GM12874 (cell line): Measurements from ENCODE around the gene DNAAF2.

Source experiments
- TF ChIP-seq, protein P1 (sequence below): IDR thresholded peaks from 2 replicates; pipeline ENCODE4 v1.5.1; 2011; ENCODE audit warnings: low read depth, mild to moderate bottlenecking, control low read depth, low read length, moderate library complexity; ENCODE audit not compliant: insufficient read depth

The DNAAF2 gene

DNA sequence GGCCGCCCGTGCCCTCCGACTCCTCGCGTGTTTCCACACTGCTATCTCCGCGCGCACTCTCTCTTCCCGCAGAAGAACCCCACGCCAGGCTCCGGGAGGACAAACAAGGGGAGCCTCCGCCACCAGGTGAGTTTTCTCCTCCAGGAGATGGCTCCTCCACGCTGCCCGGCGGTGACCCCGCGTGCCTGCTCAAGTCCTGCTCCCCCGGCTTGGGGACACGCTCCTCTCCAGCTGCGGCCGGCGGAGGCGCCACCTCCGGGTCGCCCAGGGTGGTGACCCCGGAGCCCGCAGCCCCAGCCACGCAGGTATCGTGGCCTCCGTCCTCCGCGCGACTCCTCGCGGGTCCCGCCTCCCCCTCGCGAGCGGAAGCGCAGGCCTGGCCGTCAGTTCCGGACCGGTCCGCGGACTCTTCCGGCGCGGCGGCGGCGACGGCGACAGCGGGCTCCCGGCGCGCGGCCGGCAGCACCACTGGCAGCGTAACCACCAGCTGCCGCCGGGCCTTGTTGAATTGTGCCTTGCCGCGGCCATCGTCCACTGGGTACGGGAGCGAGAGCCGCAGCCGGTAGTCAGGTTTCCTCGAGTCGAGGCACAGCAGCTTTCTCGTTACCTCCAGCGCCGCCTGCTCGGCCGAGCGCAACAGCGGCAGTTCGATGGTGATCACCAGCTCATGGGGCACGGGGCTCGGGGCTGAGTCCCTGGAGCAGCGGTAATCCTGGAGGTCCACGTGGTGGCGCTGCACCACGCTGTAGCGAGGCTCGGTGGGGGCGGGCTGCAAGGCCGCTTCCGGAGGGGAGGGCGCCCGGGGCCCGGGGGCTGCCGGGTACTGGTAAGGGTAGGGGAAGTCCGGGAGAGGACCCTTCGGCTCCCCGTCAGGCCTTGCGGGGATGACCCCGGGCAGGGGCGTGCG, 1.2 kb downstream of the DNAAF2 start:
- TF ChIP-seq, protein P1, sequence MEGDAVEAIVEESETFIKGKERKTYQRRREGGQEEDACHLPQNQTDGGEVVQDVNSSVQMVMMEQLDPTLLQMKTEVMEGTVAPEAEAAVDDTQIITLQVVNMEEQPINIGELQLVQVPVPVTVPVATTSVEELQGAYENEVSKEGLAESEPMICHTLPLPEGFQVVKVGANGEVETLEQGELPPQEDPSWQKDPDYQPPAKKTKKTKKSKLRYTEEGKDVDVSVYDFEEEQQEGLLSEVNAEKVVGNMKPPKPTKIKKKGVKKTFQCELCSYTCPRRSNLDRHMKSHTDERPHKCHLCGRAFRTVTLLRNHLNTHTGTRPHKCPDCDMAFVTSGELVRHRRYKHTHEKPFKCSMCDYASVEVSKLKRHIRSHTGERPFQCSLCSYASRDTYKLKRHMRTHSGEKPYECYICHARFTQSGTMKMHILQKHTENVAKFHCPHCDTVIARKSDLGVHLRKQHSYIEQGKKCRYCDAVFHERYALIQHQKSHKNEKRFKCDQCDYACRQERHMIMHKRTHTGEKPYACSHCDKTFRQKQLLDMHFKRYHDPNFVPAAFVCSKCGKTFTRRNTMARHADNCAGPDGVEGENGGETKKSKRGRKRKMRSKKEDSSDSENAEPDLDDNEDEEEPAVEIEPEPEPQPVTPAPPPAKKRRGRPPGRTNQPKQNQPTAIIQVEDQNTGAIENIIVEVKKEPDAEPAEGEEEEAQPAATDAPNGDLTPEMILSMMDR = peak; percentile 88

DNA sequence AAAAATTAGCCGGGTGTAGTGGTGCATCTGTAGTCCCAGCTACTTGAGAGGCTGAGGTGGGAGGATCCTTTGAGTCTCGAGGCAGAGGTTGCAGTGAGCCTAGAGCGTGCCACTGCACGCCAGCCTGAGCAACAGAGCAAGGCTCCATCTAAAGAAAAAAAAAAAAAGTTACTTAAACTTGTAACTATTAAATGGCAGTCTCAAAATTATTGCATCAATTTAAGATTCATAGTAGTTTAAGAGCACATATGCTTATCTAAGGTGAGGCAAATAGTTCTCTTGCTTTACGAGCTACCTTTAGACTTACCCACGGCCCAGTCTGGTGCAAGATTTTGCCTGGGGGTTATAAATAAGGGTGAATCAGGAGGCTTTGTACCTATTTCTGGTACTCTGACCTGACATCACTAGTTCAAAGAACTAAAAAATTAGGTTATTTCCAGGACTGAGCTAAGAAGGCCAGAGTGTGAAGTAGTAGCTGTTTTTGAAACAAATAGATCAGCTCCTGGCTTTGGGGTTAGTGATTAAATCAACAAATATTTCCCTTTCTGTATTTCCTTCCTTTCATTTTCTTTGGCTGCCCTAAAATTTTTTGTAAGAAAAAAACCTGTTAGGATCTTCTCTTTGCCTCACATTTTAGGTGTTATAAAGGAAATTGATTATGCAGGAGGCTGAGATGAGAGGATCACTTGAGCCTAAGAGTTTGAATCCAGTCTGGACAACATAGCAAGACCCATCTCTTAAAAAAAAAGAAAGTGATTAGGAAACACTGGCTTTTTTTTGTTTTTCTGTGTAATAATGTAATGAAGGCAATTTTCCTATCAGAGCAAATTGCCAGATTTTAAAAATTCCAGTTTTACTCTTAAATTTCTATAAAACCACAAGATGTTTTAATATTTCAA, 10.9 kb downstream of the DNAAF2 start:
- TF ChIP-seq, protein P1 = no peak

DNA sequence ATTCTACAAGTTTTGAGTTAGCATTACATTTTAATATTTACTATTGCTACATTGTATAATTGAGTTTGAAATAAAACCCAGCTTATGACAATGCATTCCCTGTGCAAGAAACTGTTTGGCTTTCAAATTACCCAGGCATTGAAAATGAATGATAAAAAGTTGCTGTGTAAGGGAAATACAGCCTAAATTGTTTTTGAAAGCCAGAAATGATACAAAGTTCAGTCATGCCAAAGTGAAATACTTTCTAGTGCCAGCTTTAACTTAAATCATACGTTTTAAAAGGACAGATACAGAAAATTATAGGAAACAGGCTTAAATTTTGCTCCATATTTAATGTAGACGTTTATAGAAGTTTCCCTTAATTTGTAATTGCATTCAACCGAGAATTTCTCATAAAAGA, 11.7 kb downstream of the DNAAF2 start:
- TF ChIP-seq, protein P1 = no peak

DNA sequence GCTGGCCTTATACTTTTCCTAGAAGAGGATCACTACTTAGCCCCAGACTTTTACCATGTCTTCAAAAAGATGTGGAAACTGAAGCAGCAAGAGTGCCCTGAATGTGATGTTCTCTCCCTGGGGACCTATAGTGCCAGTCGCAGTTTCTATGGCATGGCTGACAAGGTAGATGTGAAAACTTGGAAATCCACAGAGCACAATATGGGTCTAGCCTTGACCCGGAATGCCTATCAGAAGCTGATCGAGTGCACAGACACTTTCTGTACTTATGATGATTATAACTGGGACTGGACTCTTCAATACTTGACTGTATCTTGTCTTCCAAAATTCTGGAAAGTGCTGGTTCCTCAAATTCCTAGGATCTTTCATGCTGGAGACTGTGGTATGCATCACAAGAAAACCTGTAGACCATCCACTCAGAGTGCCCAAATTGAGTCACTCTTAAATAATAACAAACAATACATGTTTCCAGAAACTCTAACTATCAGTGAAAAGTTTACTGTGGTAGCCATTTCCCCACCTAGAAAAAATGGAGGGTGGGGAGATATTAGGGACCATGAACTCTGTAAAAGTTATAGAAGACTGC, 12.9 kb downstream of the DNAAF2 start:
- TF ChIP-seq, protein P1 = no peak

DNA sequence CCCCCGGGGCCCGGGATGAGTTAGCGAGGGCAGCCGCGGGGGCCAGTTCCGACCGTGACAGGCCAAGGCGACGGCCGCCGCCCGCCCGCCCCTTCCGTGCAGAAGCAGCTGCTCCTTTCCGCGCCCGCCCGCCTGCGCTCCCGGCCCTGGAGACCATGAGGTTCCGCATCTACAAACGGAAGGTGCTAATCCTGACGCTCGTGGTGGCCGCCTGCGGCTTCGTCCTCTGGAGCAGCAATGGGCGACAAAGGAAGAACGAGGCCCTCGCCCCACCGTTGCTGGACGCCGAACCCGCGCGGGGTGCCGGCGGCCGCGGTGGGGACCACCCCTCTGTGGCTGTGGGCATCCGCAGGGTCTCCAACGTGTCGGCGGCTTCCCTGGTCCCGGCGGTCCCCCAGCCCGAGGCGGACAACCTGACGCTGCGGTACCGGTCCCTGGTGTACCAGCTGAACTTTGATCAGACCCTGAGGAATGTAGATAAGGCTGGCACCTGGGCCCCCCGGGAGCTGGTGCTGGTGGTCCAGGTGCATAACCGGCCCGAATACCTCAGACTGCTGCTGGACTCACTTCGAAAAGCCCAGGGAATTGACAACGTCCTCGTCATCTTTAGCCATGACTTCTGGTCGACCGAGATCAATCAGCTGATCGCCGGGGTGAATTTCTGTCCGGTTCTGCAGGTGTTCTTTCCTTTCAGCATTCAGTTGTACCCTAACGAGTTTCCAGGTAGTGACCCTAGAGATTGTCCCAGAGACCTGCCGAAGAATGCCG, 13.7 kb downstream of the DNAAF2 start:
- TF ChIP-seq, protein P1 = no peak

DNA sequence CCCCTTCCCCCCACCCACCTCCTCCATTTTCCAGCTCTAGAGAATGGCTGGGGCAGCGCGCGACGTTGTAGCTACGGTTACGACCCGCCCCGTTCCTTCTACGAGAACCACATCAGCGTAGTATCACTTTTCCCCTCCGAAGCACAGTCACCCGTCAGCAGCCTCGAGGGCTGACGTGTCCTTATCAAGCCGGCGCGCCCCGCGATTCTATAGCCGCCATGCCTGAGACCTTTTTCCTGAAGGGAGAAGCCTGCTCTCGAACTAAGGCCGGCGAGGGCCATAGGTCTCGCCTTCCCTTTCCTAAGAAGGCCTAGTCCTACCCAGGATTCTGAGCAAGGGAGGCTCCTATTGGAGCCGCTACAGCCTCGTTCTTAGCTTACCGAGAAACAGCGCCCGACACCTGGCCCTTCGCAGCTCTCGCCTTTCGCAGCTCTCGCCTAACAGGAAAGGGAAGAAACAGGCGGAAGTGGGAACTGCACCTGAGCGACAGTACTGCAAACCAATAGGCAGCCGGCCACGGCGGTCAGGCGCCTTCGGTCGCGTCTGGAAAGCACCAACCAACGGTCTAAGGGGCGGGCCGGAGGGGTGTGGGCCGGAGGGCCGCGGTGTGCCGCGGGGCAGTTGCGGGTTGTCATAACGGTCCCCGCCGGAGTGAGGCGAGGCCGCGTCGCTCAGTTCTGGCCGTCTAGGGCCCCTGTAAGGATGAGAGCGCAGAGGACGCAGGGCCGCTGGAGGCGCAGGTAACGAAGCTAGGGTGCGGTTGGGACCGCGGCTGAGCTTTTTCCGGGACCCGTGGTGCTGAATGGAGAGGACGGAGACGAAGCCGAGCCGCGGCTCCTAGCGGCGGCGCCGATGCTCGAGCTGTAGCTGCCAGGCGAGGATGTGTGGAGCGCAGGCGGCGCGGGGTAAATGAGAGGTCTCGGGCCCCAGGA, 14.6 kb downstream of the DNAAF2 start, which contains the start of the genes MGAT2 and RPL36AL:
Gene MGAT2 (plus strand): TSS at position 618 of the 932 bp plus-strand sequence. CDS start 470 bp downstream, outside the sequence.
Gene RPL36AL (minus strand): TSS at position 445 of the 932 bp plus-strand sequence. CDS start 1,522 bp downstream, outside the sequence.
- TF ChIP-seq, protein P1 = peak; percentile 17; the same call in 1 of the 2 replicates
